Dermis microvascular lymphatic vessel endothelial cell (primary cell): ENCODE data around the gene ADPRS. TPM values are rescaled to one million over a fixed set of nuclear protein-coding genes. Genes with fewer than 3 reads are reported as not detected.

Experiments
- DNase-seq, 2 donors: peaks; one replicate each; pipeline versions ENCODE4 v3.0.0 to v3.0.0-alpha.2; 2010; ENCODE audit warnings: low read depth in 2 of 2
- total RNA-seq: library from RNA; depleted of rRNA; stranded (reverse); fragments of >200 nt; gene quantifications from 2 replicates; pipeline ENCODE4 v1.2.1, GENCODE V29; 2014

Gene ADPRS
- total RNA-seq, 1 donor from 2014 or later: 26.7 TPM

DNA sequence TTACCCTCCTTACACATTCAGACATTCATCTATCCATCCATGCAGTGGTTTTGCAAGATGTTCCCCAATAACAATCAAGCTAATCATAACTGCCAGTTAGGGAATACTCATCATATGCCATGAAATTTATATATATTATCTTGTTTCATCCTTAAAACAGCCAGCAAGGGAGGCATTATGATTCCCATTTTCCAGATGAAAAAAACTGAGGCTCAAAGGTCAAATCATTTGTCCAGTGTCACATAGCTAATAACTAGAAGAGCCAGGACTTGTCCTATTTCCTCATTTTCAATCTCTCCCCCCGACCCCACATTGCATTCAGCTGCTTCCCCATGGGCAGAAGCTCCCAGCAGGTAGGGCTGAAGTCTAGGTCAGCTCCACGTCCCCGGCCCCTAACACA lies 43.3 kb downstream of the ADPRS start:
- no peak for DNase-seq

- DNase-seq: peak; percentile 47 to 79
Observed at GRCh38 chr1:36133484-36133883, 44.8 kb downstream of the ADPRS start.

DNA sequence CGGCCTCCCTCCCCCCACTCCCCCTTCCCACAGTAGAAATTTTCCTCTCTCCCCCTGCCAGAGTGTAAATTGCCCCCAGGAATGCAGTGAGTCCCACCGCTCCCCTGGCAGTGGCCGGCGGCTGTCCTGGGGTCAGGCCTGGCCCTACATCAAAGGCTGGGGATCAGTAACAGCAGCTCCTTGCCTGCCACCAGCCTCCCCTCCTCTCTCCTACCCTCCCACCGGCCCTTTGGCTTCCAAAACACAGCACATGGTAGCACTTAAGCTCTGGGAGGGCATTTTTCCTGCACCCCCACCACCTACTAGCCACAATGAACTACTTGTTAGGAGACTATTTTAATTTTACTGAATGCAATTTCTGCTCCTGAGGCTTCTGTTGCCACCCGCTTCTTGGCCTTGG lies 45.3 kb downstream of the ADPRS start:
- no peak for DNase-seq

DNA sequence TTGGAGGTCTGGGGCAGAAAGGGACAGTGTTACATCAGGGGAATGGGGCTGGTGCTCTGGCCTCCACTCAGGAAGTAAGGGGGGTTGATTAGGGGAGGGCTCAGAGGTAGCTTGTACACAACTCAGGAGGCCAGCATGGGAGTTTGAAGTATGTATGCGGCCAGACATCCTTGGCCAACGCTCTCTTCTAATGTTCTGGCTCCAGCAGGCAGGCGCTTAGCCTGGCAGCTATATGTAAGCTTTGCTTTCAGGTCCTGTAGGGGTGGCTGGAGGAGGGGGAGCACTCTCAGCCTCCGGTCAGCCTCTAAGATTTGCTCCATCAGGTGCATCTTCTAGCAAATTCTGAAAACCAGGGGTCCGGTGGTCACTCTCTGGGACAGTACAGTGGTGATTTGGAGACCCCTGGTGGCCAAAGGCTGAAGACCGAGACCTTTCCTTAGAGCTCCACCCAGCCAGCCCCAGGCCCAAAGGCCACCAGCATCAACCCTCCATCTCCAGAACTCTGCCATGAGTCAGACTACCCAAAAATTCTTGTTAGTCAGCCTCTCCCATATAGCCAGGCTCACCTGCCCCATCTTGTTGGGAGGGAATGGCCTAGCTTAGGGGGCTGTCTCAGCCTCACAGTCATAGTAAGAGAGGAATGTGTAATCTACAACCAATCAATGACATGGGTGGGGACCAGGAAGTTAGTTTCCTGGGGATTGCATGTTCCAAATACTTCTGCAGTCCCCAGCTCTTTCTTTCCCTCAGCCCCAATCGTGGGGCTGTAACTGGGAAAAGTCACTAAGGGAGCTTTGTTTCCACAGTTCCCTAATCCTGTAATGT lies 46.0 kb downstream of the ADPRS start:
- DNase-seq: peak in 1 of 2 donors; percentile 63

GRCh38 chr1:36135330-36135667 lies 46.6 kb downstream of the ADPRS start:
- DNase-seq: no peak

DNA sequence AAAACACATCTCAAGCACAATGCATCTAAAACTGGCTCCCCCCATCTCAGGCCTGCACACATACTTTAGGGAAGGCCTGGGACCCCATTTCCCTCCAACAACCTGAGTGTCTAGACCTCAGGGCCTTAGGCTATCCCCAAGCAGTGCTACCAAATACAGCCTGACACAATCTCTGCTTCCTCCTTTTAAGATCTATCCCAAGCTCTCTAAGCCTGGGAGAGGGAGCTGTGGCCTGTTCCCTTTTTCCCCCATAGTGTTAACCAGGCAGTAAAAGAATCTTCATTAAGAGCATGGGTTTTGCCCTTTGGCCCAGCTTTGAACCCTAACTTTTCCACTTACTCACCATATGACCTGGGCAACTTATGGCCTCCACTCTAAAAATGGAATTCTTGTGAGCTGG lies 47.1 kb downstream of the ADPRS start:
- no peak for DNase-seq

- DNase-seq: peak; percentile 59 to 89
Observed at GRCh38 chr1:36136535-36136934, 47.8 kb downstream of the ADPRS start.

- no peak for DNase-seq
Observed at GRCh38 chr1:36137226-36137625, 48.5 kb downstream of the ADPRS start.

GRCh38 chr1:36137776-36138175 lies 49.1 kb downstream of the ADPRS start:
- no peak for DNase-seq

DNA sequence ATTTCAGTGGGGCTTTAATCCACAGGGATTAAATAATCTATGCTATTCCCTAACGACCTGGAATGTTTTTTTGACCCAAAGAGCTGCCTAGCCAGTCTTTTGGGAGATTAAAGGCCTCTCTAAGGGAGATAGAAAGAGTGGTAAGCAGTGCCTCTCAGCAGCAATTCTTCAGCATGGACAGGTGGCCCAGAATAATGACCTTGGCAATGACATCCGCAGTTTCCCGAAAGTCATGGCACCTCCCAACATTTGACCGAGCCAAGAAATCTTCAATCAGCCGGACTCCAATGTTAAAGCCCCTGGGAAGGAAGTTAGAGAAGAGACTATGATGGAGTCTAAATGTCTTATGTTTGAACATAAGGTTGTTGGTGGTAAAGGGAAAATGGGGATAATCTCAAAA lies 50.8 kb downstream of the ADPRS start:
- no peak for DNase-seq

DNA sequence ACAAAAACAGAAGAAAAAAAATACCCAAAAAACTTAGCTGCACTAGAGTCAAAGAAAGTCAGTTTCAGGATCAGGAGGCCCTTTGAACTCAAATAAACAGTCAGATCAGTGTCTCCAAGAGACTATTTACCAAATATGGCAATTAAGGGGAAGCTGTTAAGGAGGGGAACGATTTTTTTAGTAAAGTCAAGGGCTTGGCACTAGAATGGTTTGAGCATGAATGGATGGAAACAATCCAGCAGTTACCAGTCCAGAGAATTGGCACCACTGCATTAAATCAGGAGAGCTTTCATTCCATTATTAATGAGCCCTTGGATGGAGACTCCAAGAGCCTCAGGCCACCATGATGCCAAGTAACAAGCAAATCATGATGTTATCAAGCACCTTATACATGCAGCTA lies 53.4 kb downstream of the ADPRS start:
- no peak for DNase-seq

GRCh38 chr1:36143424-36143823 lies 54.7 kb downstream of the ADPRS start:
- DNase-seq: no peak

Other genes starting within 250 kb of the ADPRS start
- gene AGO1, start 205.7 kb upstream of the ADPRS start, total RNA-seq: 9.2 and 12.5 TPM in 2 replicates
- gene AGO3, start 157.8 kb upstream of the ADPRS start, total RNA-seq: 6.8 and 10.6 TPM in 2 replicates
- 0.25 and 0.26 TPM in 2 replicates for gene TEKT2, start 4.8 kb upstream of the ADPRS start, total RNA-seq
- gene COL8A2, start 36.3 kb downstream of the ADPRS start, total RNA-seq: 1.0 and 2.3 TPM in 2 replicates
- 72.7 and 76.4 TPM in 2 replicates for gene TRAPPC3, start 60.6 kb downstream of the ADPRS start, total RNA-seq
- 41.0 and 51.6 TPM in 2 replicates for gene MAP7D1, start 67.3 kb downstream of the ADPRS start, total RNA-seq
- gene THRAP3, start 135.6 kb downstream of the ADPRS start, total RNA-seq: 115 and 117 TPM in 2 replicates
- 0.51 and 0.63 TPM in 2 replicates for gene SH3D21, start 217.5 kb downstream of the ADPRS start, total RNA-seq
- 71.5 and 102 TPM in 2 replicates for gene EVA1B, start 234.8 kb downstream of the ADPRS start, total RNA-seq